Keratinocyte (primary cell): Measurements from ENCODE around the gene SND1. TPM values are rescaled to one million over a fixed set of nuclear protein-coding genes. Genes with fewer than 3 reads are reported as not detected.

Source experiments
- DNase-seq: peaks from one replicate; pipeline ENCODE4 v3.0.0-alpha.2; 2011; ENCODE audit warnings: low read depth, missing footprints, low spot score
- FAIRE-seq: peaks from 2 replicates; lab custom pipeline; 2011; peaks lifted over from hg19 to GRCh38; lab: Jason Lieb, UNC
- H2AFZ ChIP-seq: 2 replicates; pipeline ENCODE4 v1.6.0; 2012; ENCODE audit warnings: low read length, control low read depth, inconsistent platforms; ENCODE audit not compliant: control insufficient read depth
- H3K27ac ChIP-seq: 2 replicates; pipeline ENCODE4 v1.5.1; 2011; ENCODE audit warnings: low read length; ENCODE audit not compliant: control insufficient read depth, insufficient read depth
- H3K27me3 ChIP-seq: 3 replicates; pipeline ENCODE4 v1.6.0; 2011; ENCODE audit warnings: low read length; ENCODE audit not compliant: control insufficient read depth, insufficient read depth; ENCODE audit errors: extremely low read depth
- H3K36me3 ChIP-seq, 2 experiments: 2 replicates in 1 of 2; 3 replicates in 1 of 2; pipeline ENCODE4 v1.5.1; 2011; ENCODE audit warnings: low read length in 2 of 2, mild to moderate bottlenecking in 1 of 2; ENCODE audit not compliant: control insufficient read depth in 2 of 2, insufficient read depth in 2 of 2; ENCODE audit errors: extremely low read depth in 1 of 2
- H3K4me1 ChIP-seq: 3 replicates; pipeline ENCODE4 v1.5.1; 2011; ENCODE audit warnings: low read length; ENCODE audit not compliant: control insufficient read depth, insufficient read depth; ENCODE audit errors: extremely low read depth
- H3K4me2 ChIP-seq: 3 replicates; pipeline ENCODE4 v1.6.0; 2011; ENCODE audit warnings: low read depth, low read length; ENCODE audit not compliant: control insufficient read depth, insufficient read depth; ENCODE audit errors: extremely low read depth
- H3K4me3 ChIP-seq, 3 experiments: fragments of 200-600 bp in 1 of 3; sonication (generic) in 1 of 3; 2 replicates in 2 of 3; 3 replicates in 1 of 3; pipeline ENCODE4 v1.5.1; 2011 to 2016; ENCODE audit warnings: low read length in 3 of 3, mild to moderate bottlenecking in 3 of 3, control low read depth in 2 of 3, inconsistent platforms in 1 of 3, low read depth in 1 of 3, mixed read lengths in 1 of 3, mixed run types in 1 of 3, moderate library complexity in 1 of 3; ENCODE audit not compliant: control insufficient read depth in 2 of 3, insufficient read depth in 2 of 3; ENCODE audit errors: extremely low read depth in 1 of 3
- H3K79me2 ChIP-seq: 2 replicates; pipeline ENCODE4 v1.6.0; 2012; ENCODE audit warnings: low read length; ENCODE audit not compliant: control insufficient read depth, insufficient read depth
- H3K9ac ChIP-seq: 3 replicates; pipeline ENCODE4 v1.6.0; 2011; ENCODE audit warnings: low read length; ENCODE audit not compliant: control insufficient read depth, insufficient read depth; ENCODE audit errors: extremely low read depth
- H3K9me1 ChIP-seq: 3 replicates; pipeline ENCODE4 v1.6.0; 2011; ENCODE audit warnings: low read length; ENCODE audit not compliant: control insufficient read depth, insufficient read depth; ENCODE audit errors: extremely low read depth
- H3K9me3 ChIP-seq: 2 replicates; pipeline ENCODE4 v1.5.1; 2012; ENCODE audit warnings: low read depth, low read length; ENCODE audit not compliant: control insufficient read depth
- H4K20me1 ChIP-seq: 3 replicates; pipeline ENCODE4 v1.6.0; 2011; ENCODE audit warnings: low read length; ENCODE audit not compliant: control insufficient read depth, insufficient read depth; ENCODE audit errors: extremely low read depth
- EZH2 ChIP-seq: IDR thresholded peaks from one replicate; pipeline ENCODE4 v1.6.1; 2012; ENCODE audit warnings: inconsistent platforms, mild to moderate bottlenecking, low read length, moderate library complexity
- dilution Hi-C: fragments of 300-500 bp; cut with MboI; formaldehyde crosslinking; loops from one replicate; pipeline ENCODE4 v1.7.0; 2020; ENCODE audit warnings: low sequenced_read_pairs; ENCODE audit not compliant: extremely low pct_ligation_motif_present
- polyA plus RNA-seq, 5 experiments: library from polyadenylated mRNA; depleted of rRNA in 3 of 5; stranded (reverse) in 3 of 5; stranded (forward) in 1 of 5; unstranded in 1 of 5; fragments of >200 nt; gene quantifications; 1 replicate in 1 of 5; 2 replicates in 3 of 5; 3 replicates in 1 of 5; pipeline versions ENCODE4 v1.2.1 to v1.2.3, GENCODE V29; 2011 to 2012; ENCODE audit warnings: missing spikeins in 2 of 5, low read depth in 1 of 5, low replicate concordance in 1 of 5
- TF ChIP-seq, protein P1 (sequence below), 3 experiments: IDR thresholded peaks in 1 of 3; conservative IDR thresholded peaks in 1 of 3; optimal IDR thresholded peaks in 1 of 3; 2 replicates in 2 of 3; 3 replicates in 1 of 3; pipeline versions ENCODE3 to v1.5.1; 2011; ENCODE audit warnings: low read length in 3 of 3, mild to moderate bottlenecking in 3 of 3, moderate library complexity in 2 of 3, control low read depth in 1 of 3, inconsistent platforms in 1 of 3; ENCODE audit not compliant: insufficient read depth in 2 of 3; ENCODE audit errors: extremely low read depth in 1 of 3

The SND1 gene
- polyA plus RNA-seq, 1 donor (not counting 4 experiments of a cell fraction or from before 2014, with no cell fraction given), result 140 TPM

DNA sequence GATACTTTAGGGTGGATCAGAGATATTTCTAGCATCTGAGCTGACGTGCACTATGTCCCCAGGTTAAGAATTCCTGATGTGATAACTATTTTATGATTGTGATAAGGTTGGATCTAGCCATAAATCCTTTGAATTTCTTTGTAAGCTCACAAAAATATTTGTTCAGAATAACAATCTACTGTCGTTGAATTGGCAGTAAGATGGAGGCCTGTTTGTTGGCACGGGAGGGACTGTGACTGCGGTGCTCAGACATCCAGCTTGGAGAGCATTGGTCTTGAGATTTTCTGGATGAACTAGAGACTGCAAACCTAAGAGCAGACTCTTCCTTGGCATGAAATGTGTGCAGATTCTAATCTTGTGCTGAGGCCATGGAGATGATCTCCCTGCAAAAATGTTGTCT is 248.1 kb downstream of the SND1 start:
- Histone ChIP-seq H3K27ac (no peak overlapping the region), H3K9me1 (peaks cover 3% of the 10 kb centered on the region), H3K9me3 (no peaks in the 10 kb centered on the region), H2AFZ (no peak overlapping the region), H3K4me2 (no peak overlapping the region), H3K79me2 (peaks cover 33% of the 10 kb centered on the region), H3K27me3 (no peaks in the 10 kb centered on the region), H3K36me3 (peaks cover 0 to 4% of the 10 kb centered on the region in 2 experiments), H3K4me3 (no peak overlapping the region), H3K4me1 (peaks cover 14% of the 10 kb centered on the region), H4K20me1 (no peaks in the 10 kb centered on the region), H3K9ac (no peak overlapping the region)
- dilution Hi-C loops, result no loop called here
- no peak for FAIRE-seq
- TF ChIP-seq, protein P1, sequence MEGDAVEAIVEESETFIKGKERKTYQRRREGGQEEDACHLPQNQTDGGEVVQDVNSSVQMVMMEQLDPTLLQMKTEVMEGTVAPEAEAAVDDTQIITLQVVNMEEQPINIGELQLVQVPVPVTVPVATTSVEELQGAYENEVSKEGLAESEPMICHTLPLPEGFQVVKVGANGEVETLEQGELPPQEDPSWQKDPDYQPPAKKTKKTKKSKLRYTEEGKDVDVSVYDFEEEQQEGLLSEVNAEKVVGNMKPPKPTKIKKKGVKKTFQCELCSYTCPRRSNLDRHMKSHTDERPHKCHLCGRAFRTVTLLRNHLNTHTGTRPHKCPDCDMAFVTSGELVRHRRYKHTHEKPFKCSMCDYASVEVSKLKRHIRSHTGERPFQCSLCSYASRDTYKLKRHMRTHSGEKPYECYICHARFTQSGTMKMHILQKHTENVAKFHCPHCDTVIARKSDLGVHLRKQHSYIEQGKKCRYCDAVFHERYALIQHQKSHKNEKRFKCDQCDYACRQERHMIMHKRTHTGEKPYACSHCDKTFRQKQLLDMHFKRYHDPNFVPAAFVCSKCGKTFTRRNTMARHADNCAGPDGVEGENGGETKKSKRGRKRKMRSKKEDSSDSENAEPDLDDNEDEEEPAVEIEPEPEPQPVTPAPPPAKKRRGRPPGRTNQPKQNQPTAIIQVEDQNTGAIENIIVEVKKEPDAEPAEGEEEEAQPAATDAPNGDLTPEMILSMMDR (optimal IDR thresholded peaks at IDR 0.05 in 1 of 3, IDR thresholded peaks at IDR 0.05 in 1 of 3, conservative IDR thresholded peaks at IDR 0.05 in 1 of 3; ENCODE audit: extremely low read depth in 1 of 3, insufficient read depth in 2 of 3, low read length in 3 of 3), result no peak
- TF ChIP-seq EZH2, result no peak
- no peak for DNase-seq

DNA sequence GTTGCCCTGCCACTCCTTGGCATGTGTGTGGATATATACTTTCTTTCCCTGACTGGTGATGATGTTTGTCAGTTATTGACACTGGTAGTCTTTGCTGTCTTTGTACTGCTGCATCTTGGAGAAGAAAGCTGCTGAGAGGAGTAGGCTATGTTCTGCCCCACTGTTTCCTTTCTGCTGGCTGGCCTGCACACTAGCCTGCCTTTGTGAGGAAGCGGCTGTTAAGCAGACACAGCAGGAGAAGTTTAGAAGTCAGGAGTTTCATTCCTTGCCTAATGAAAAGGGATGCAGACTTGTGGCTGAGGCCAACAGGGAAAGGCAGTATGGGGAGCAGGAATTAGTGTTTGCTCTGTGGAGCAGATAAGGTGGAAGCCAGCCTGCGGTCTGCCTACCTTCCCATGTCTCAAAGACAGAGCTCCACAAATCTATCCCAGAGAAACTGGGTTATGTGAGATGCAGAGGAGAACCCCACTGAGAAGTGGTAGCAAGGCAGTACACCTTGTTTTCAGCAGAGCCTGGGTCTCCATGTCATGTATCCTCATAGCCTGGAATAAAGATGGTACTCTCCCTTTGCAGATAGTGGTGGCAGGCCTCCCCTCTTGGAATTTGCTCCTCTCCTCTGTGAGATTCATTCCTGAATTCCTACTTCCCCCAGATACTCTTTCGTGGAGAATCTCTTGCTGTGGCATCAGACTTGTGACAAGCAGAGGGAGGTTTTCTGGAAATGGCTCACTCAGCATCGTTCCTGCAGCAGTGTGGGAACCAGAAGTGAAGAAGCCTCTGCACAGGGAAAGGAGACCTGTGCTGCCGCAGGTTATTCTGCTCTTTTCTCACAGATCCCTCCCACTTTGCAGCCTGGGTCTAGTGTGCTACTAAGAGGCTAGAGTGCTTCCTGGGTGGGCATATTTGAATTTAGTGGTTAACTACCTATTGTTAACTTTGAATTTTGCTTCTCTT is 249.0 kb downstream of the SND1 start:
- no peaks in the 10 kb centered on the region for H3K27me3 ChIP-seq
- TF ChIP-seq EZH2, result no peak
- TF ChIP-seq, protein P1 (optimal IDR thresholded peaks at IDR 0.05 in 1 of 3, IDR thresholded peaks at IDR 0.05 in 1 of 3, conservative IDR thresholded peaks at IDR 0.05 in 1 of 3; ENCODE audit: extremely low read depth in 1 of 3, insufficient read depth in 2 of 3, low read length in 3 of 3), result no peak
- peaks cover 5% of the 10 kb centered on the region for H4K20me1 ChIP-seq
- FAIRE-seq, result no peak
- no peaks in the 10 kb centered on the region for H3K9me1 ChIP-seq
- no peak overlapping the region for H3K4me3 ChIP-seq
- no peak overlapping the region for H3K9ac ChIP-seq
- peaks cover 27% of the 10 kb centered on the region for H3K79me2 ChIP-seq
- peaks cover 23% of the 10 kb centered on the region for H3K4me1 ChIP-seq
- no peak overlapping the region for H3K4me2 ChIP-seq
- no peak overlapping the region for H2AFZ ChIP-seq
- H3K9me3 ChIP-seq, result no peaks in the 10 kb centered on the region
- no peak for DNase-seq
- dilution Hi-C loops, result no loop called here
- no peak overlapping the region for H3K27ac ChIP-seq
- peaks cover 0 to 4% of the 10 kb centered on the region in 2 experiments for H3K36me3 ChIP-seq
